Stimulated activated CD8-positive, alpha-beta memory T cell treated with anti-CD3 and anti-CD28 coated beads, Interleukin-12 subunit alpha, Interleukin-12 subunit beta, amount 100 ng/mL, for 24 hours (primary cell): ENCODE data around the gene MAP2K5.

Source experiments
- DNase-seq: peaks from one replicate; pipeline ENCODE4 v3.0.0-alpha.2; 2020; ENCODE audit errors: extremely low read depth

MAP2K5 gene

DNA sequence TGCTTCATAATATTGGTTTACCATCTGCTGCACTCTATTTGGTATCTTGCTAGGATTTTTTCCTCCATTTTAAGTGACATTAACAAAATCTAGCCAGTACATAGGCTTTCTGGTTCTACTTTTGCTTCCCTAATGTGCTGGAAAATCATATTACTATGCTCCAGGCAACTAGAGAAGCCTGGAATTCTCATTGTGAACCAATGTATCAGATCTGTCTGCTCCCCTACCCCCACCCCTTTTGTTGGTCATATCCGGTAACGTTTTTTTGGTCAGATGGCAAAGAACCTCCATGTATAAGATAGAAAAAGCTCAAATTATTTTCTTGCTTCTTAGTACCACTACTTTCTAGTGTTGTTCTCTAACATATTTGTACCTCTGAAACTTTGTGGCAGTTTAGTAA, 17.1 kb downstream of the MAP2K5 start:
- DNase-seq, result no peak

- DNase-seq, result no peak
These were observed 17.8 kb downstream of the MAP2K5 start for GRCh38 chr15:67560320-67560719.

- DNase-seq, result no peak
These were observed 20.6 kb downstream of the MAP2K5 start for GRCh38 chr15:67563092-67563491.

- DNase-seq, result no peak
These were observed 21.8 kb downstream of the MAP2K5 start for GRCh38 chr15:67564021-67564967.

GRCh38 chr15:67564968-67565345, 22.5 kb downstream of the MAP2K5 start:
- DNase-seq, result no peak

GRCh38 chr15:67569668-67570067, 27.2 kb downstream of the MAP2K5 start:
- no peak for DNase-seq

DNA sequence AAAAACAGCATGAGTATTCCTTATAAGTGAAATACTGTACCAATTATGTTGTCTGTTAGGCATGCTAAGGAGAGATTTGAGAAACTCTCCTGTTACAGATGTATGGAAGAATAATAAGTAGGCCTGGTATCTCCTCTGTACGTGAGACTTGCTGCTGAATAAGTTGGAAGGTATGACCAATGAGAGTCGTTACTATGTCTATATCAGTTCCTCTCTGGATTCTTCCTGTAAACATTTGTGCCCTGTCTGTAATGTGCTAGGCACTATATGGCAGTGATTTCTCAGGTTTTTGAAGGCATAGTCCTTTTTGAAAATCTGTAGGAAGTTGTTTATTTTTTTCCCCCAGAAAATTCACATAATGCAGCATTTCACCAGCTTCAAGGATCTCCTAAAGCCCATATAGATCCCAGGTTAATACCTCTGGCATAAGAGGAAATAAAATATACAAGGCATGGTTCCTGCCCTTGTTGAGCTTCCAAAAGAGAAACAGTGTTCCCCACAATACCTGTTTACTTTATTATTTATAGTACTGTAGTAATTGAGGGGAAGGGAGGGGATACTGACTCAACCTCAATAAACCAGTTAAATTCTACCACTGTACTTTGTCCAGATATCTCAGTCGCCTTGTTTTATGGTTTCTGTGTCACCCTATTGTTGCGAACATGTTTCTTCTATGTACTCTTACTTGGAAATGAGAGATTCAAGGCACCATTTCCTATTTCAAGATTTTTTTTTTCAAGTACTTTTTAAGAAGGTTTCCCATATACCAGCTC, 28.6 kb downstream of the MAP2K5 start:
- no peak for DNase-seq

GRCh38 chr15:67571648-67572415, 29.3 kb downstream of the MAP2K5 start:
- no peak for DNase-seq

DNA sequence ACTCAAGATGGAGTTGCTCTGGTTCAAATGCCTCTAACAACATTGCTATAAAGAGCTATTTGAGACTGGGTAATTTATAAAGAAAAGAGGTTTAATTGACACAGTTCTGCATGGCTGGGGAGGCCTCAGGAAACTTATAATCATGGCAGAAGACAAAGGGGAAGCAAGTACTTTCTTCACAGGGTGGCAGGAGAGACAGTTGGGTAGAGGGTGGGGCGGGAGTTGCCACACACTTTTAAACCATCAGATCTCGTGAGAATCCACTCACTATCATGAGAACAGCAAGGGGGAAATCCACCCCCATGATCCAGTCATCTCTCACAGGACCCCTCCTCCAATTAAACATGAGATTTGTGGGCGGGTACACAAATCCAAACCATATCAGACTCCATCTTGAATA, 30.7 kb downstream of the MAP2K5 start:
- no peak for DNase-seq

DNA sequence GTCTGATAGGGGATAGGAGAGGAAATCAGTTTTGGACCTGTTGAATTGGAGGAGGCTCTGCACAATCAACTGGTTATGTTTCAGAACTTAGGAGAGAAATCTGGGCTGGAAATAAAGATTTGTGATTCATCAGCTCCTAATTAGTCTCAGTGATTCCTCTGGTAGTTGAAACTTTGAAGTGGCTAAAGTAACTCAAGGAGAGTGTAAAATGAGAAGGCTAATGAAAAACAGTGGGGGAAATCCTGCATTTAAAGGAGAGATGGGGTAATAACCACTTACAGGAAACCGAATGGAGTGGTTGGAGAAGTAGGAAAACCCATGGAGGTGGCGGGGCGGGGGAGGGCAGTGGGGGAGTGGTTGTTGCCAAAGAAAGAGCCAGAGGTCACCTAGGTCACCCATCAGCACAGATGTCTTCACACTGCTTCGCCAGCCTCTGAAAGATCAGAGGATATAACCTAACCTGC, 32.6 kb downstream of the MAP2K5 start:
- DNase-seq, result no peak

GRCh38 chr15:67578020-67578600, 35.6 kb downstream of the MAP2K5 start:
- DNase-seq, result no peak

- DNase-seq, result no peak
These were observed 36.7 kb downstream of the MAP2K5 start for GRCh38 chr15:67579164-67579563.

DNA sequence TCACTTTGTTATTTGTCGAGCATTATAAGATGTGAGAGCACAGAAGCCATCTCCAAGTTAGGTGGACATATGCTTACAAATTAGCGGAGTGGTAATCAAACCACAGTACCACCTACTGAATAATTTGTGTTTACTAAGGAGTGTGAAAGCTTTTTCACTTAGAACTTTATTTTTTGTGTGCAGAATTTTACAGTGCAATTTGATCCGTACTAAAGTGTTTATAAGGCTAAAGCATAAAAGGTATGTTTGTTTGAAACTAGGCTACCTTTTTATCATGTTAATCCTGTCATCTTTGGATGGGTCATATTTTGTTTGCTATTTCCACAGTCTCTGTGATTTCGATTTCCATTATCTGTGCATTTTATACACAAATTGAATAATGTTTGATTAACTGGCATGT, 37.5 kb downstream of the MAP2K5 start:
- DNase-seq, result no peak

- no peak for DNase-seq
These were observed 41.7 kb downstream of the MAP2K5 start for GRCh38 chr15:67584157-67584556.

- no peak for DNase-seq
These were observed 43.2 kb downstream of the MAP2K5 start for GRCh38 chr15:67585681-67586080.

GRCh38 chr15:67587331-67587730, 44.8 kb downstream of the MAP2K5 start:
- no peak for DNase-seq

DNA sequence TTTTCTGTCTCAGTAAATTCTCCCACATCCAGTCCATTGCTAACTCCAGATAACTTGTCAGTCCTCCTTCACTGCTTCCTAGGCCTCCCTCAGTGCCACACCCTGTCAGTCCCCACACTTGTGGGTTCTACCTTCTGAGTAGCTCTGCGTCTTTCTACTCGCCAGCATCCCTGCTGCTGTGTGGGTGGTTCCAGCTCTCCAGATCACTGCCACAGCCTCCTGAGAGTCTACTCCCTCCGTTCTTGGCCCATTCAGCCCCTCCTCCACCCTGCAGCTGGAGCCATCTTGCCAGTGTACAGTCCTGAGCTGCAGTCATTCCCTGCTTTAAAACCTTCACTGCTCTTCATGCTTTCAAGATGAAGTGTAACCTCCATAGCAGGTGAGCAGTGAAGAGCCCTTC, 45.3 kb downstream of the MAP2K5 start:
- DNase-seq, result no peak

GRCh38 chr15:67590191-67590590, 47.7 kb downstream of the MAP2K5 start:
- no peak for DNase-seq

GRCh38 chr15:67592245-67592644, 49.7 kb downstream of the MAP2K5 start:
- DNase-seq, result no peak

DNA sequence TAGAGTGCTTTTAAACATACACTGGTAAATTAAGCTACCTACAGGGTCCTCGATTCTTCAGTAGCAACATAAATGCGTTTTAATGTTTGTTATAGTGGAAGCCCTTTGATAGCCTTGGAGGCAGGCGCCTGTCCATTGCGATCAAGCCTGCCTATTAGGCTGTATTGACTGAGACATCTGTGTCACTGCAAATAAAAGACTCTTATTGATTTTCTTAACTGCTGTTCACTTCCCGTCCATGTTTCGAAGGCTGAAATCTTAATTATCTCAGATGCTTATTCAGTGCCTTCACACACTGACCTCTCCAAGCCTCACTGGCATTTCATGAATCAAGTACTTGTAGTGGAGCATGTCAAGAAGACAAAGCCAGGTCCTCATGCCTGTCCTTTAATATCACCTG, 51.1 kb downstream of the MAP2K5 start:
- DNase-seq, result no peak

DNA sequence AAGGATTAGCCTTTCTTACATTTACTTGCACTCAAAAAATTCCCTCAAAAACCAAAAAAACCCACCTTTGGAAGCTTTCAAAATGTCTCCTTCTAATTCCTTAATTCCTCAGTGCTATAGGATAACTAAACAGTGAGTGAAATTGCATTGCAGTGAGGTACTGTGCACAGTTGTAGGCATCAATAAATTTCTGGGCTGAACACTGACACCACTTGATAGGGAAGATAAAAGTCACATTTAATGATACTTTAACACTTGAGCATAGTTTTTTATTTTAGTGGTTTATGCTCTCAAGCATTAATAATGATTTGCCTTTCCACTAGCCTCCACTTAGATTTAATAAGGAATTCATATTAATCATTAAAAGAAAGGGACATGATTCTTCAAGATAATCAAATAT, 52.3 kb downstream of the MAP2K5 start:
- DNase-seq, result no peak

DNA sequence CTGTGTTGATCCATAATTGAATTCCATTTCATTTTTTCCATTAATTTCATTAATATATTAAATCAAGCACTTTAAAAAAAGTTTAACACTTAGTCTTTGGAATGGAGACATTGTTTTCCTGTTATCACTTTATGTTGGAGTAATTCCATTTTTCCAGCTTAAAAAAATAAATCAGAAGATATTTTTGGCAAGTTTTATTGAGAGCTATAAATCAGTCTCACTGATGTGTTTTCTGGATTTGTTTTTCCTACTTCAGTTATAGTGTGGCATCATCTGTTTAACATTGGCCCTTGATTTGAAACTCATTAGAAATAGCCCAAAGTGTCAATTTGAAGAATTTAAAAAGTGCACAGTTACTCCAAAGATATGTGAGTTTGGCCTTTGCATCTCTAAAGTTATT, 53.1 kb downstream of the MAP2K5 start:
- no peak for DNase-seq
